CD4-positive, alpha-beta T cell treated with Interferon alpha-2 for 1 hour (primary cell): ENCODE measurements around the gene ZNF48.

Experiments
- DNase-seq, 2 donors: peaks; one replicate each; pipeline ENCODE4 v3.0.0-alpha.2; 2020 to 2022

ZNF48 gene

GRCh38 chr16:30444231-30445148 lies 49.3 kb downstream of the ZNF48 start:
- no peak for DNase-seq

GRCh38 chr16:30445149-30445407 lies 49.9 kb downstream of the ZNF48 start:
- no peak for DNase-seq

GRCh38 chr16:30445408-30446202 lies 50.4 kb downstream of the ZNF48 start, which contains the start of gene SEPHS2:
Gene SEPHS2, minus strand, starts transcription at chr16:30445874. Its CDS starts 147 bp downstream, at chr16:30445727.
- DNase-seq, result peak; percentile 95 to 97

- DNase-seq, result no peak
These were observed 51.0 kb downstream of the ZNF48 start for GRCh38 chr16:30446203-30446595.

- DNase-seq, result no peak
These were observed 52.4 kb downstream of the ZNF48 start for GRCh38 chr16:30447512-30448226.

GRCh38 chr16:30449116-30449435 lies 53.9 kb downstream of the ZNF48 start:
- no peak for DNase-seq
